Caco-2 (cell line): ENCODE measurements around the gene GLB1L. TPM values are rescaled to one million over a fixed set of nuclear protein-coding genes. Genes with fewer than 3 reads are reported as not detected.

Experiments
- BruUV-seq: library from RNA; stranded (reverse); fragments of 400-500 nt; replicated peaks from 2 replicates; lab custom pipeline; 2021; lab: Mats Ljungman, UMichigan
- CTCF ChIA-PET: fragments of 300-600 bp; sonication (Branson Sonifier 250); formaldehyde crosslinking; loops from one replicate; lab custom pipeline; 2022; ENCODE audit warnings: antibody characterized with exemption; lab: Charles Lee
- POLR2A ChIA-PET: fragments of 300-600 bp; sonication (Branson Sonifier 250); formaldehyde crosslinking; loops from one replicate; lab custom pipeline; 2022; ENCODE audit warnings: antibody characterized with exemption; lab: Charles Lee
- DNase-seq, 2 experiments: peaks; one replicate each; pipeline versions ENCODE4 v3.0.0 to v3.0.0-alpha.2; 2020 to 2022
- H3K27me3 ChIP-seq: replicated peaks from 2 replicates; pipeline ENCODE4 v1.6.0; 2011; ENCODE audit warnings: low read length; ENCODE audit not compliant: control insufficient read depth, insufficient read depth
- H3K36me3 ChIP-seq: 2 replicates; pipeline ENCODE4 v1.5.1; 2011; ENCODE audit warnings: low read length; ENCODE audit not compliant: control insufficient read depth, insufficient read depth
- H3K4me1 ChIP-seq: fragments of 250-450 bp; sonication (Bioruptor Pico); 2 replicates; pipeline ENCODE4 v1.5.1; 2020; ENCODE audit warnings: mild to moderate bottlenecking
- H3K4me3 ChIP-seq: 2 replicates; pipeline ENCODE4 v1.5.1; 2011; ENCODE audit warnings: low read depth, mild to moderate bottlenecking, control low read depth, low read length
- H3K9me3 ChIP-seq: fragments of 250-450 bp; sonication (Bioruptor Pico); 2 replicates; pipeline ENCODE4 v1.5.1; 2020; ENCODE audit warnings: mild to moderate bottlenecking, moderate library complexity
- H3K27ac Mint-ChIP-seq: one replicate; pipeline ENCODE4 v1.8.0; 2022; ENCODE audit warnings: mixed read lengths; ENCODE audit not compliant: unreplicated experiment
- H3K27me3 Mint-ChIP-seq: one replicate; pipeline ENCODE4 v1.8.0; 2022; ENCODE audit warnings: mixed read lengths; ENCODE audit not compliant: insufficient read depth, unreplicated experiment
- H3K36me3 Mint-ChIP-seq: one replicate; pipeline ENCODE4 v1.8.0; 2022; ENCODE audit warnings: mild to moderate bottlenecking, mixed read lengths; ENCODE audit not compliant: insufficient read depth, unreplicated experiment
- H3K4me1 Mint-ChIP-seq: one replicate; pipeline ENCODE4 v1.8.0; 2022; ENCODE audit warnings: low read depth, mixed read lengths; ENCODE audit not compliant: unreplicated experiment
- H3K4me3 Mint-ChIP-seq: one replicate; pipeline ENCODE4 v1.8.0; 2022; ENCODE audit warnings: mild to moderate bottlenecking, moderate library complexity, mixed read lengths; ENCODE audit not compliant: unreplicated experiment
- H3K9me3 Mint-ChIP-seq: one replicate; pipeline ENCODE4 v1.8.0; 2022; ENCODE audit warnings: mixed read lengths; ENCODE audit not compliant: unreplicated experiment
- CTCF ChIP-seq, 2 experiments: fragments of 200-600 bp in 1 of 2; IDR thresholded peaks; 1 replicate in 1 of 2; 2 replicates in 1 of 2; pipeline versions ENCODE4 v1.5.1 to v1.8.0; 2011 to 2022; ENCODE audit warnings: antibody characterized with exemption in 1 of 2, control low read depth in 1 of 2, inconsistent platforms in 1 of 2, low read depth in 1 of 2, low read length in 1 of 2, mild to moderate bottlenecking in 1 of 2, moderate library complexity in 1 of 2; ENCODE audit not compliant: insufficient read depth in 1 of 2, severe bottlenecking in 1 of 2, unreplicated experiment in 1 of 2
- intact Hi-C: fragments of 100-400 bp; cut with micrococcal nuclease; formaldehyde crosslinking; loops from one replicate; pipeline ENCODE4 v1.10.0; 2022; ENCODE audit not compliant: unreplicated experiment
- total RNA-seq: library from RNA; stranded (reverse); gene quantifications from 2 replicates; pipeline ENCODE4 v1.2.3, GENCODE V29; 2022

GLB1L gene
- total RNA-seq, 1 experiment from 2014 or later = 3.3 TPM

GRCh38 chr2:219291394-219291793 is 46.1 kb upstream of the GLB1L start:
- Mint-ChIP-seq H3K36me3 (peaks cover 13% of the 10 kb centered on the region), H3K4me3 (no peak overlapping the region), H3K4me1 (no peaks in the 10 kb centered on the region), H3K9me3 (no peaks in the 10 kb centered on the region), H3K27ac (no peak overlapping the region), H3K27me3 (no peaks in the 10 kb centered on the region)
- POLR2A ChIA-PET = interaction anchor here (1.1 kb wide), 1 partner anchor 13 kb away, joined by 3 read pairs; the partner anchor contains the start of gene DNAJB2
- no peaks in the 10 kb centered on the region for H3K27me3 ChIP-seq
- intact Hi-C loops = no loop called here
- no peaks in the 10 kb centered on the region for H3K36me3 ChIP-seq
- BruUV-seq = no TSS peak
- DNase-seq = no peak
- H3K4me3 ChIP-seq = no peak overlapping the region
- TF ChIP-seq CTCF (IDR thresholded peaks at IDR 0.05; ENCODE audit: insufficient read depth in 1 of 2, low read depth in 1 of 2, low read length in 1 of 2, severe bottlenecking in 1 of 2, unreplicated experiment in 1 of 2) = no peak
- H3K4me1 ChIP-seq = 0 out of 2 replicates have a peak, but pooled peaks cover 4% of the 10 kb centered on the region
- CTCF ChIA-PET = interaction anchor here (0.6 kb wide), 1 partner anchor 248 kb away, joined by 5 read pairs; no protein-coding TSS in a partner anchor
- no peaks in the 10 kb centered on the region for H3K9me3 ChIP-seq

GRCh38 chr2:219290381-219291171 is 45.3 kb upstream of the GLB1L start:
- DNase-seq = no peak
- no peaks in the 10 kb centered on the region for H3K4me1 Mint-ChIP-seq
- H3K27ac Mint-ChIP-seq = no peak overlapping the region
- H3K4me1 ChIP-seq = 0 out of 2 replicates have a peak, but pooled peaks cover 4% of the 10 kb centered on the region
- H3K27me3 ChIP-seq = no peaks in the 10 kb centered on the region
- CTCF ChIA-PET = interaction anchor here (0.6 kb wide), 1 partner anchor 247 kb away, joined by 5 read pairs; no protein-coding TSS in a partner anchor
- no peak overlapping the region for H3K4me3 Mint-ChIP-seq
- POLR2A ChIA-PET = no interaction called here
- H3K36me3 ChIP-seq = no peaks in the 10 kb centered on the region
- peaks cover 17% of the 10 kb centered on the region for H3K36me3 Mint-ChIP-seq
- BruUV-seq = no TSS peak
- no peak overlapping the region for H3K4me3 ChIP-seq
- no peaks in the 10 kb centered on the region for H3K9me3 ChIP-seq
- intact Hi-C loops = no loop called here
- no peaks in the 10 kb centered on the region for H3K27me3 Mint-ChIP-seq
- H3K9me3 Mint-ChIP-seq = no peaks in the 10 kb centered on the region
- no peak for TF ChIP-seq CTCF (IDR thresholded peaks at IDR 0.05; ENCODE audit: insufficient read depth in 1 of 2, low read depth in 1 of 2, low read length in 1 of 2, severe bottlenecking in 1 of 2, unreplicated experiment in 1 of 2)

GRCh38 chr2:219289537-219290361 is 44.5 kb upstream of the GLB1L start:
- POLR2A ChIA-PET = no interaction called here

More at GRCh38 chr2:219289537-219290361, 44.5 kb upstream of the GLB1L start:
- Mint-ChIP-seq H3K4me3 (no peak overlapping the region), H3K27me3 (no peaks in the 10 kb centered on the region), H3K4me1 (no peaks in the 10 kb centered on the region), H3K36me3 (peaks cover 12% of the 10 kb centered on the region), H3K27ac (no peak overlapping the region), H3K9me3 (no peaks in the 10 kb centered on the region)
- intact Hi-C loops = no loop called here
- Histone ChIP-seq H3K9me3 (no peaks in the 10 kb centered on the region), H3K4me3 (no peak overlapping the region), H3K36me3 (no peaks in the 10 kb centered on the region; the same call in 1 of the 2 replicates), H3K4me1 (no peaks in the 10 kb centered on the region), H3K27me3 (no peaks in the 10 kb centered on the region)
- CTCF ChIA-PET = no interaction called here
- TF ChIP-seq CTCF (IDR thresholded peaks at IDR 0.05; ENCODE audit: insufficient read depth in 1 of 2, low read depth in 1 of 2, low read length in 1 of 2, severe bottlenecking in 1 of 2, unreplicated experiment in 1 of 2) = no peak
- no peak for DNase-seq
- BruUV-seq = no TSS peak
